Measurements from ENCODE around the gene PLA2G4A.

PLA2G4A gene

DNA sequence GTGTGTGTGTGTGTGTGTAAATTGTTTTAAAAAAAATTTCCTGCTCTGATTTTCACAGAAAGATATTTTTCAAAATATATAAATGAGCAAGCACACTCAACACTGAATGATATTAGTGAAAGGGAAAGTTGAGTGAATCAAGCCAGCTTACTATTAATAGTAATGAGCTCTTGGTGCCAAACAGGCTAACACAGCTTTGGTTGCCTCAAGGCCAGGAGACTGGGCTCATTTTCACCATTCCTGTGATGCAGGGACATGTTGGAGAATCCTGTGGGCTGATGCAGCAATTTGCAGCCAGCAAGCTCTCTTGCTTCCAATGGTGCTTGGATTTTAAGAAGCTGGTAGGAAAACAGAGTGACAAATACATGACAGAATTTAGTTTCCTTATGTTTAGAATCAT, 30.2 kb downstream of the PLA2G4A start:
- ChIA-PET CTCF (interaction anchor here (0.7 kb wide), 1 partner anchor 117 kb away, joined by 3 read pairs; no protein-coding TSS in a partner anchor), POLR2A (ENCODE audit: low non-redundant PET) (no interaction called here)
- no peak overlapping the region for H3K27ac ChIP-seq
- TF ChIP-seq, protein P1, sequence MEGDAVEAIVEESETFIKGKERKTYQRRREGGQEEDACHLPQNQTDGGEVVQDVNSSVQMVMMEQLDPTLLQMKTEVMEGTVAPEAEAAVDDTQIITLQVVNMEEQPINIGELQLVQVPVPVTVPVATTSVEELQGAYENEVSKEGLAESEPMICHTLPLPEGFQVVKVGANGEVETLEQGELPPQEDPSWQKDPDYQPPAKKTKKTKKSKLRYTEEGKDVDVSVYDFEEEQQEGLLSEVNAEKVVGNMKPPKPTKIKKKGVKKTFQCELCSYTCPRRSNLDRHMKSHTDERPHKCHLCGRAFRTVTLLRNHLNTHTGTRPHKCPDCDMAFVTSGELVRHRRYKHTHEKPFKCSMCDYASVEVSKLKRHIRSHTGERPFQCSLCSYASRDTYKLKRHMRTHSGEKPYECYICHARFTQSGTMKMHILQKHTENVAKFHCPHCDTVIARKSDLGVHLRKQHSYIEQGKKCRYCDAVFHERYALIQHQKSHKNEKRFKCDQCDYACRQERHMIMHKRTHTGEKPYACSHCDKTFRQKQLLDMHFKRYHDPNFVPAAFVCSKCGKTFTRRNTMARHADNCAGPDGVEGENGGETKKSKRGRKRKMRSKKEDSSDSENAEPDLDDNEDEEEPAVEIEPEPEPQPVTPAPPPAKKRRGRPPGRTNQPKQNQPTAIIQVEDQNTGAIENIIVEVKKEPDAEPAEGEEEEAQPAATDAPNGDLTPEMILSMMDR (conservative IDR thresholded peaks at IDR 0.05; ENCODE audit: low read depth) = no peak
- peak; percentile 14 for DNase-seq (ENCODE audit: low spot score)

DNA sequence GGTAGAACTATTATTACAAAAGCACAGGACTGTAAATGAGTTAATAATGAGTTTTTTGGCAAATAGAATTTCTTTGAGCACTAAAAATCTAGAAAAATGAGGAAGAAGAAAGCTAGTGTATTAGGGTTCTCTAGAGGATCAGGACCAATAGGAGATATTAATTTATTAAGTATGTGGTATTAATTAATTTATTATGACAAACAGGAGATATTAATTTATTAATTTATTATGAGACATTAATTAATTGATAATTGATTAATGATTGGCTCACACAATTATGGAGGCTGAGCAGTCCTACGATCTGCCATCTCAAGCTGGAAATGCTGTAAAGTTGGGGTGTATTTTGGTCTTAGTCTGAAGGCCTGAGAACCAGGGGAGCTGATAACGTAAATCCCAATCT, 31.2 kb downstream of the PLA2G4A start:
- ChIA-PET POLR2A (ENCODE audit: low non-redundant PET) (no interaction called here), CTCF (no interaction called here)
- DNase-seq (ENCODE audit: low spot score) = no peak
- H3K27ac ChIP-seq = no peak overlapping the region
- TF ChIP-seq, protein P1 (conservative IDR thresholded peaks at IDR 0.05; ENCODE audit: low read depth) = no peak

DNA sequence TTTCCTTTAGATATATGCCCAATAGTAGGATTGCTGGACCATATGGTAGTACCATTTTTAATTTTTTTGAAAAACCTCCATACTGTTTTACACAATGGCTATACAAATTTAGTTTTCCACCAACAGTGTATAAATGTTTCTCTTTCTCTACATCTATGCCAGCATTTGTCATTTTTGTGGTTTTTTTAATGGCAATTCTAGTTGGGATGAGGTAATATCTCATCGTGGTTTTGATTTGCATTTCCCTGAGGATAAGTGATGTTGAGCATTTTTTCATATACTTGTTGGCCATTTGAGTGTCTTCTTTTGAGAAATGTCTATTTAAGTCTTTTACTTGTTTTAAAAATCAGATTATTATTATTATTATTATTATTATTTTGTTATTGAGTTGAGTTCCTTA, 35.5 kb downstream of the PLA2G4A start:
- DNase-seq (ENCODE audit: low spot score) = no peak
- H3K27ac ChIP-seq = no peak overlapping the region
- TF ChIP-seq, protein P1 (conservative IDR thresholded peaks at IDR 0.05; ENCODE audit: low read depth) = no peak
- CTCF ChIA-PET = no interaction called here
- POLR2A ChIA-PET (ENCODE audit: low non-redundant PET) = no interaction called here

DNA sequence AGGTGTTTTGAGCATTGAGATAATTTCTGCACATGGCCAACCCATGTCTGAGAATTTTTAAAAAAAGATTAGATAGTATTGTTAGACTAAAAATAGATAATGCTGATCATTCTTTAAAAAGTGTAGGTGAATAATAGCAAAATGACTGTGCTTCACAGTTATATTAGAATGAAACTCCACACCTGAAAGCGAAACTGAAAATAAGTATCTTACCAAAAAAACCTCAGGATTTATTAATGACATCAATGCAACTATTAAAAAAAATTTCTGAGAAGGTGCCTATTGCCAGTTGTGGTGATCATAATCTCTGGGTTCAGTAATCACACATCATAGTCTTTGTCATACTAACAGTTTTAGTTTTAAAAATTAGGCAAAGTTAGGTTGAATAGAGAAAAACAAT, 36.5 kb downstream of the PLA2G4A start:
- POLR2A ChIA-PET (ENCODE audit: low non-redundant PET) = no interaction called here
- DNase-seq (ENCODE audit: low spot score) = no peak
- H3K27ac ChIP-seq = no peak overlapping the region
- CTCF ChIA-PET = no interaction called here
- TF ChIP-seq, protein P1 (conservative IDR thresholded peaks at IDR 0.05; ENCODE audit: low read depth) = no peak

DNA sequence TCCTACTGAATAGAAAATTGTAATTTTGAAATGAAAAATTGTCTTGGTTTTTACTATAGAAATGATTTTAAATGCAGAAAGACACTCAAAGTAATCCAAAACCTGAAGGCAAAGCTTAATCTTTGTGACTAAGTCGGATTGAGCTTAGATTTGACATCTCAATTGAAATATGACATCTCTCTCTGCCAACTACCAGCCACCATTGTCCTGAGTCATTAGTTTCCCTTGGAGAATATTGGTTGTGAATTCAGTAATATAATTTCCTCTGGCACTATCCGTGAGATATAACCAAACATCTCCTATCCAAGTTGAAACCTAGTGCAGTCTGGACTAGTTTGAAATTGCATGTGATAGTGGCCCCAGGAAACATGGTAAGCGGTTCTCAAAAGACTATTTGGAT, 37.1 kb downstream of the PLA2G4A start:
- H3K27ac ChIP-seq = no peak overlapping the region
- ChIA-PET CTCF (no interaction called here), POLR2A (ENCODE audit: low non-redundant PET) (no interaction called here)
- DNase-seq (ENCODE audit: low spot score) = no peak
- TF ChIP-seq, protein P1 (conservative IDR thresholded peaks at IDR 0.05; ENCODE audit: low read depth) = no peak

DNA sequence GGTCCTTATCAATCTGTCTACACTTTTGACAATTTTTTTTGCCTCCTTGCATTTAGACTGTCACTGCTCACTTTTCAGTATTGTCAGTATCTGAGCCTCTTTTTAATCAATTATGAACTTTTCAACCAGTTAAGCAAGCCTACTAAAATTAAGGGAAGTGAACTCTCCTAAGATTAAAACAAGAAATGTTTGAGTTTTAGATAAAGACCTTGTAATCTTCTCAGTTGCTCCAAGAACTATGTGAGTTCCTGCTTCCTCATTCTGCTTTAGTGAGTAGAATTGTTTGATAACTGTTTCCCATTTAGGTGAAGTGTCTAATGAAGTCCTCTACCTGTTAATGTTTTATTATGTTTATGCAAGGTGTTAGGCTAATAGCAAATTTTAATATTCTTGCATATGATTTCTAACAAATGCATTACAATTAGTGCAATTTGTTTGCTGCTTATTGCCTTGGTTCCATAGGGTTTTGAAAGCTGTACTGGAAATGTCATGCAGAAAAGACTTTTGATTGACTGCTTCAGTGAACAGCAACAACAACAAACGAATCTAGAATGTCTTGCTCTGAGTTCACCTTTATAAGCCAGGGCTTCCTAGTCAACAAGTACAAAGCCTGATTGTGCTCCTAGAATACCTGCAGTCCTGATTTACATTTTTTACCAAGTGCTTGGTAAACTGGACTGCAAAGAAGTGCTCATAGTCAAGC, 40.9 kb downstream of the PLA2G4A start:
- no peak for DNase-seq (ENCODE audit: low spot score)
- ChIA-PET CTCF (no interaction called here), POLR2A (ENCODE audit: low non-redundant PET) (no interaction called here)
- H3K27ac ChIP-seq = no peak overlapping the region
- TF ChIP-seq, protein P1 (conservative IDR thresholded peaks at IDR 0.05; ENCODE audit: low read depth) = no peak
